CD14-positive monocyte (primary cell): ENCODE data around the gene EDC4. TPM values are rescaled to one million over a fixed set of nuclear protein-coding genes. Genes with fewer than 3 reads are reported as not detected.
A peak's percentile ranks its signal among the peaks of the same experiment; 100 is the strongest.

Source experiments
- DNase-seq, 3 donors: peaks; one replicate each; pipeline ENCODE4 v3.0.0-alpha.2; 2011 to 2022
- H2AFZ ChIP-seq: 2 replicates; pipeline ENCODE4 v1.6.0; 2012; ENCODE audit warnings: mild to moderate bottlenecking, low read depth, low read length, inconsistent platforms; ENCODE audit not compliant: insufficient read depth, poor library complexity, severe bottlenecking
- H3K27ac ChIP-seq, 2 donors: 1 replicate in 1 of 2; 2 replicates in 1 of 2; pipeline ENCODE4 v1.5.1; 2012 to 2013; ENCODE audit warnings: low read length in 2 of 2, control low read depth in 1 of 2, inconsistent platforms in 1 of 2, low read depth in 1 of 2, mild to moderate bottlenecking in 1 of 2
- H3K27me3 ChIP-seq, 2 donors: one replicate each; pipeline versions ENCODE4 v1.6.0 to v1.6.1; 2011 to 2013; ENCODE audit warnings: low read length in 2 of 2; ENCODE audit not compliant: control insufficient read depth in 2 of 2, insufficient read depth in 2 of 2
- H3K36me3 ChIP-seq, 2 donors: replicated peaks in 1 of 2; 1 replicate in 1 of 2; 2 replicates in 1 of 2; pipeline versions ENCODE4 v1.5.1 to v1.6.1; 2012 to 2013; ENCODE audit warnings: low read length in 2 of 2, control low read depth in 1 of 2, inconsistent platforms in 1 of 2, mild to moderate bottlenecking in 1 of 2; ENCODE audit not compliant: insufficient read depth in 2 of 2, control insufficient read depth in 1 of 2
- H3K4me1 ChIP-seq, 2 donors: 1 replicate in 1 of 2; 2 replicates in 1 of 2; pipeline versions ENCODE4 v1.5.1 to v1.6.1; 2012 to 2013; ENCODE audit warnings: low read length in 2 of 2, control low read depth in 1 of 2, inconsistent platforms in 1 of 2, mild to moderate bottlenecking in 1 of 2, moderate library complexity in 1 of 2; ENCODE audit not compliant: insufficient read depth in 2 of 2, control insufficient read depth in 1 of 2
- H3K4me2 ChIP-seq: replicated peaks from 2 replicates; pipeline ENCODE3; 2012; ENCODE audit warnings: low read length, moderate library complexity, mild to moderate bottlenecking; ENCODE audit not compliant: poor library complexity, severe bottlenecking; ENCODE audit errors: extremely low read depth
- H3K4me3 ChIP-seq, 3 experiments: fragments of 200-600 bp in 1 of 3; sonication (generic) in 1 of 3; replicated peaks in 1 of 3; 1 replicate in 2 of 3; 2 replicates in 1 of 3; pipeline ENCODE4 v1.5.1; 2011 to 2013; ENCODE audit warnings: low read length in 3 of 3, mild to moderate bottlenecking in 3 of 3, control low read depth in 2 of 3, low read depth in 2 of 3, inconsistent platforms in 1 of 3, moderate library complexity in 1 of 3
- H3K79me2 ChIP-seq: 2 replicates; pipeline ENCODE4 v1.6.0; 2012; ENCODE audit warnings: mild to moderate bottlenecking, control low read depth, inconsistent platforms, low read length, moderate library complexity; ENCODE audit not compliant: insufficient read depth
- H3K9ac ChIP-seq: 2 replicates; pipeline ENCODE4 v1.6.0; 2017; ENCODE audit warnings: low read length, mild to moderate bottlenecking; ENCODE audit not compliant: insufficient read depth, poor library complexity, severe bottlenecking
- H3K9me3 ChIP-seq, 2 donors: replicated peaks in 1 of 2; 1 replicate in 1 of 2; 2 replicates in 1 of 2; pipeline versions ENCODE4 v1.5.1 to v1.6.1; 2012 to 2013; ENCODE audit warnings: low read length in 2 of 2, control low read depth in 1 of 2; ENCODE audit not compliant: control insufficient read depth in 1 of 2, insufficient read depth in 1 of 2
- H4K20me1 ChIP-seq: 2 replicates; pipeline ENCODE4 v1.6.0; 2012; ENCODE audit warnings: mild to moderate bottlenecking, low read length, control low read depth, moderate library complexity; ENCODE audit not compliant: insufficient read depth
- H3K27ac Mint-ChIP-seq, 7 donors: one replicate each; pipeline ENCODE4 v1.8.0; 2020; ENCODE audit warnings: mild to moderate bottlenecking in 7 of 7, mixed read lengths in 7 of 7, moderate library complexity in 6 of 7, inconsistent platforms in 2 of 7
- H3K27me3 Mint-ChIP-seq, 3 donors: one replicate each; pipeline ENCODE4 v1.8.0; 2021 to 2022; ENCODE audit warnings: low read depth in 3 of 3, mild to moderate bottlenecking in 3 of 3, mixed read lengths in 3 of 3, moderate library complexity in 3 of 3, inconsistent platforms in 1 of 3
- H3K36me3 Mint-ChIP-seq, 2 donors: one replicate each; pipeline ENCODE4 v1.8.0; 2020; ENCODE audit warnings: mixed read lengths in 2 of 2, inconsistent platforms in 1 of 2, mild to moderate bottlenecking in 1 of 2
- H3K4me1 Mint-ChIP-seq: one replicate; pipeline ENCODE4 v1.8.0; 2020; ENCODE audit warnings: mild to moderate bottlenecking, mixed read lengths
- H3K4me3 Mint-ChIP-seq, 2 donors: one replicate each; pipeline ENCODE4 v1.8.0; 2020; ENCODE audit warnings: mild to moderate bottlenecking in 2 of 2, mixed read lengths in 2 of 2, moderate library complexity in 1 of 2
- H3K9me3 Mint-ChIP-seq, 7 donors: one replicate each; pipeline ENCODE4 v1.8.0; 2020 to 2022; ENCODE audit warnings: mixed read lengths in 7 of 7, mild to moderate bottlenecking in 6 of 7, moderate library complexity in 6 of 7, inconsistent platforms in 2 of 7
- WGBS: methylation state at CpG from one replicate; pipeline ENCODE4 v1.1.5; 2013; ENCODE audit warnings: missing lambda C conversion rate; ENCODE audit not compliant: insufficient coverage; 5-methylcytosine and 5-hydroxymethylcytosine counted together
- intact Hi-C, 2 donors: fragments of 100-400 bp; cut with micrococcal nuclease; formaldehyde crosslinking; loops; one replicate each; pipeline versions ENCODE4 v1.15.0 to v1.15.1; 2023
- polyA plus RNA-seq, 3 donors: library from polyadenylated mRNA; depleted of rRNA in 1 of 3; unstranded in 2 of 3; stranded (reverse) in 1 of 3; fragments of 300-500 nt in 2 of 3; fragments of >200 nt in 1 of 3; fragmentation: Illumina TruSeq in 2 of 3; gene quantifications; 1 replicate in 2 of 3; 2 replicates in 1 of 3; pipeline ENCODE4 v1.2.3, GENCODE V29; 2012 to 2021
- TF ChIP-seq, protein P1 (sequence below): fragments of 200-600 bp; IDR thresholded peaks from one replicate; pipeline ENCODE4 v1.8.0; 2022; ENCODE audit warnings: antibody characterized with exemption, mild to moderate bottlenecking

The EDC4 gene
- polyA plus RNA-seq, 3 donors, result 13.7 to 84.9 (median 18.2) TPM

DNA sequence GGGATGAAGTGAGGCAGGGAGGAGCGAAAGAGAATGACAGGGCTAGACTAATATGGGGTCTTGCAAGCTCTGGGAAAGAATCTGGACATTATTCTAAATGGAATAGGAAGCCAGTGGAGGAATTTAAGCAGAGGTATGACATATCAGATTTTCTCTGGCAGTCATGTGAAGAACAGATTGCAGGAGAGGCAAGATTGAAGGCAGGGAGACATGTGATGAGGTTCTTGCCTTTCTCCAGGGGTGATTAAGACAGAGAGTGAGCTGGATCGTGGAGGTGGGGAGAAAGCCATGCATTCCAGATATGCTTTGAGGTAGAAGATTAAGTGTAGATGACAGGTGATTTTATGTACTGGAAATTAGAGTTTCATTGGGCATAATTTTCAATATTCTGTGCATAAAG, 35.0 kb upstream of the EDC4 start:
- H2AFZ ChIP-seq, result no peak overlapping the region
- H3K4me1 ChIP-seq, result peaks cover 17 to 26% of the 10 kb centered on the region in 2 donors
- H3K79me2 ChIP-seq, result peaks cover 10% of the 10 kb centered on the region
- Mint-ChIP-seq H3K27me3 (peaks cover 1 to 4% (median 2%) of the 10 kb centered on the region in 3 donors), H3K4me3 (no peak overlapping the region), H3K9me3 (no peaks in the 10 kb centered on the region), H3K4me1 (peaks cover 11% of the 10 kb centered on the region), H3K36me3 (no peaks in the 10 kb centered on the region), H3K27ac (no peak overlapping the region)
- no peak overlapping the region for H3K27ac ChIP-seq
- H3K9ac ChIP-seq, result no peak overlapping the region
- no peaks in the 10 kb centered on the region for H3K27me3 ChIP-seq
- no peaks in the 10 kb centered on the region for H3K36me3 ChIP-seq
- no peak overlapping the region for H3K4me3 ChIP-seq
- WGBS, result 100% methylated on average over 2 of the region's 2 CpGs
- H4K20me1 ChIP-seq, result peaks cover 2% of the 10 kb centered on the region
- no peak overlapping the region for H3K4me2 ChIP-seq
- intact Hi-C loops, result no loop called here
- TF ChIP-seq, protein P1, sequence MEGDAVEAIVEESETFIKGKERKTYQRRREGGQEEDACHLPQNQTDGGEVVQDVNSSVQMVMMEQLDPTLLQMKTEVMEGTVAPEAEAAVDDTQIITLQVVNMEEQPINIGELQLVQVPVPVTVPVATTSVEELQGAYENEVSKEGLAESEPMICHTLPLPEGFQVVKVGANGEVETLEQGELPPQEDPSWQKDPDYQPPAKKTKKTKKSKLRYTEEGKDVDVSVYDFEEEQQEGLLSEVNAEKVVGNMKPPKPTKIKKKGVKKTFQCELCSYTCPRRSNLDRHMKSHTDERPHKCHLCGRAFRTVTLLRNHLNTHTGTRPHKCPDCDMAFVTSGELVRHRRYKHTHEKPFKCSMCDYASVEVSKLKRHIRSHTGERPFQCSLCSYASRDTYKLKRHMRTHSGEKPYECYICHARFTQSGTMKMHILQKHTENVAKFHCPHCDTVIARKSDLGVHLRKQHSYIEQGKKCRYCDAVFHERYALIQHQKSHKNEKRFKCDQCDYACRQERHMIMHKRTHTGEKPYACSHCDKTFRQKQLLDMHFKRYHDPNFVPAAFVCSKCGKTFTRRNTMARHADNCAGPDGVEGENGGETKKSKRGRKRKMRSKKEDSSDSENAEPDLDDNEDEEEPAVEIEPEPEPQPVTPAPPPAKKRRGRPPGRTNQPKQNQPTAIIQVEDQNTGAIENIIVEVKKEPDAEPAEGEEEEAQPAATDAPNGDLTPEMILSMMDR, result no peak
- DNase-seq, result no peak
- no peaks in the 10 kb centered on the region for H3K9me3 ChIP-seq

DNA sequence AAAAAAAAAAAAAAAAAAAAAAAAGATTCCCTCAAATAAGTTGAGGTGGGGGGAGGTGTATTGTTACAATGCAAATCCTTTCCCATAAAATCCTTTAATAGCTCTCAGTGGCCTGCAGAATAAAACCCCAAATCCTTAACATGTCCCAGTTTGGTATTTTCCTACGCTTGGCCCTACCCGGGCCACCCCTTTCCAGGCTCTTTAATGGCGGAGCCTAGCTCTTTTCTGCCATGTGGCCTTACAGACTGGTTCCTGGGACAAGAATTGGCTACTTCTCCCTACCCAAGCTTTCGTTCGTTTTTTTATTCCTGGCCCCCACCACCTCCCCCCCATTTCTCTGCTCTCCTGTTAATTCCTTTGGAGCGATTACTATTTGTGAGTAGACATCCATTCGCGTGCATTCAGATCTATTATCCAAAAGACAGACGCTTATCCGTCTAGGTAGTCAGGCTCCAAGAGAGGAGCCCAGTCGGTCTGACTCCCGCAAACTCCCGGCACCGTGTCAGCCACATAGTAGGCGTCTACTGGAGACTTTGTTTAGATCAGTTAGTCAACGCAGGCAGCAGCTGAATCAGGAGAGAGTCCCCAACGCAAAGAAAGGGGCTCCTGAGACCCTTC, 31.5 kb upstream of the EDC4 start:
- peak overlapping the region in 4 of 7 donors; percentile 89 to 99 (median 94) for H3K27ac Mint-ChIP-seq
- DNase-seq, result no peak
- H3K9ac ChIP-seq, result peak overlapping the region; percentile 66
- no peaks in the 10 kb centered on the region for H3K27me3 ChIP-seq
- H3K4me3 Mint-ChIP-seq, result peak overlapping the region; percentile 30 to 86
- intact Hi-C loops, result loop anchor here in 1 of 2 donors (10.0 kb wide), 1 partner anchor 177 kb away; the partner anchor contains the start of genes ACD, C16orf86, ENKD1 and PARD6A
- 74% methylated on average over 17 of the region's 17 CpGs for WGBS
- H3K4me1 ChIP-seq, result peaks cover 39 to 46% of the 10 kb centered on the region in 2 donors
- H3K9me3 Mint-ChIP-seq, result peaks cover 0 to 3% (median 0%) of the 10 kb centered on the region in 7 donors
- peaks cover 1 to 2% (median 1%) of the 10 kb centered on the region in 3 donors for H3K27me3 Mint-ChIP-seq
- H3K36me3 ChIP-seq, result no peaks in the 10 kb centered on the region
- no peaks in the 10 kb centered on the region for H3K9me3 ChIP-seq
- H3K4me2 ChIP-seq, result peak overlapping the region; percentile 98
- peaks cover 35% of the 10 kb centered on the region for H3K79me2 ChIP-seq
- H3K27ac ChIP-seq, result peak overlapping the region; percentile 85 to 91
- H2AFZ ChIP-seq, result peak overlapping the region; percentile 91
- H3K36me3 Mint-ChIP-seq, result peaks cover 4 to 5% of the 10 kb centered on the region in 2 donors
- peaks cover 27% of the 10 kb centered on the region for H4K20me1 ChIP-seq
- TF ChIP-seq, protein P1, result no peak
- peak overlapping the region in 2 of 3 experiments; percentile 85 to 87 for H3K4me3 ChIP-seq
- peaks cover 39% of the 10 kb centered on the region for H3K4me1 Mint-ChIP-seq
